GM06990 (cell line): ENCODE results near the gene FAM78B.

Source experiments
- DNase-seq: peaks from one replicate; pipeline ENCODE4 v3.0.0-alpha.2; 2011; ENCODE audit not compliant: insufficient read length; ENCODE audit errors: extremely low read depth
- H3K27me3 ChIP-seq: replicated peaks from 2 replicates; pipeline ENCODE4 v1.6.0; 2011; ENCODE audit warnings: low read length; ENCODE audit not compliant: control insufficient read depth, insufficient read depth
- H3K36me3 ChIP-seq: 2 replicates; pipeline ENCODE4 v1.5.1; 2011; ENCODE audit warnings: low read length; ENCODE audit not compliant: control insufficient read depth, insufficient read depth
- H3K4me3 ChIP-seq: replicated peaks from 2 replicates; pipeline ENCODE4 v1.5.1; 2011; ENCODE audit warnings: low read depth, mild to moderate bottlenecking, control low read depth, low read length
- TF ChIP-seq, protein P1 (sequence below): IDR thresholded peaks from 2 replicates; pipeline ENCODE4 v1.5.1; 2011; ENCODE audit warnings: low read length, control low read depth, mild to moderate bottlenecking, inconsistent platforms; ENCODE audit not compliant: insufficient read depth, poor library complexity, severe bottlenecking

The FAM78B gene

DNA sequence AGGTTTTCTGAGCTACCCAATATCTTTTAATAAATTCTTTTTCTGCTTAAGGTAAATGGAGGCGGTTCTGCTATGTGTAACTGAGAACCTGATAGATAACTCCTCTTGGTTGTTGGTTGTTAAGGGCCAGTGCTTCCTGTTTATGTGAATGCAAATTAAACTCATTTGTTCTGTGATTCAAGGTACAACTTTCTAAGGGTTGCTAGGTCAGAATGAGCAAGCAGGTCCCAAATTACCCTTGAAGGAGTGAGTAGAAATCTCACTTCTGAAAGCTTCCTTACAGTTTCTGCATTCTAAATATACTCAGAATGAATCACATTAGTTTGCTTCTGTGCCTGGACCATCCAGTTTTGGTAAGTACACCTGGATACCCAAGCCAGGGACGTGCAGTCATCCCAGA is 15.5 kb upstream of the FAM78B start:
- TF ChIP-seq, protein P1, sequence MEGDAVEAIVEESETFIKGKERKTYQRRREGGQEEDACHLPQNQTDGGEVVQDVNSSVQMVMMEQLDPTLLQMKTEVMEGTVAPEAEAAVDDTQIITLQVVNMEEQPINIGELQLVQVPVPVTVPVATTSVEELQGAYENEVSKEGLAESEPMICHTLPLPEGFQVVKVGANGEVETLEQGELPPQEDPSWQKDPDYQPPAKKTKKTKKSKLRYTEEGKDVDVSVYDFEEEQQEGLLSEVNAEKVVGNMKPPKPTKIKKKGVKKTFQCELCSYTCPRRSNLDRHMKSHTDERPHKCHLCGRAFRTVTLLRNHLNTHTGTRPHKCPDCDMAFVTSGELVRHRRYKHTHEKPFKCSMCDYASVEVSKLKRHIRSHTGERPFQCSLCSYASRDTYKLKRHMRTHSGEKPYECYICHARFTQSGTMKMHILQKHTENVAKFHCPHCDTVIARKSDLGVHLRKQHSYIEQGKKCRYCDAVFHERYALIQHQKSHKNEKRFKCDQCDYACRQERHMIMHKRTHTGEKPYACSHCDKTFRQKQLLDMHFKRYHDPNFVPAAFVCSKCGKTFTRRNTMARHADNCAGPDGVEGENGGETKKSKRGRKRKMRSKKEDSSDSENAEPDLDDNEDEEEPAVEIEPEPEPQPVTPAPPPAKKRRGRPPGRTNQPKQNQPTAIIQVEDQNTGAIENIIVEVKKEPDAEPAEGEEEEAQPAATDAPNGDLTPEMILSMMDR: no peak

DNA sequence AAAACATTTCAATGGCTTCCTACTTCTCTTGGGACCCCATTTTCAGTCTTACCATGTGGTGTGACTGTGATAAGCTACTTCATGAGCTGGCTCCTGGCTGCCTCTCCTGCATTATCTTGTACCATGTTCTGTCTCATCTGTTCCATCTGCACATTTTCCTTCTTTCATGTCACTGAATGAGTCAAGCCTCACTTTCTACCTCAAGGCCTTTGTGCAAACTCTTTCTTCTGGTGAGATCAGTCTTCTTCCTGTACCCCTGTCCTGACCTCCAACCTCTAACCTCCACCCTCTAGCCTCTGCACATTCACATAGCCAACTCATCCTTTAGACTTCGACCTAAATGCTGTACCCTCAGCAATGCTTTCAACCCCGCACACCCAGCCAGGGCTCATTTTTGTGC is 9.6 kb upstream of the FAM78B start:
- DNase-seq: no peak
- Histone ChIP-seq H3K4me3 (no peak overlapping the region), H3K27me3 (no peaks in the 10 kb centered on the region), H3K36me3 (no peaks in the 10 kb centered on the region)
- TF ChIP-seq, protein P1: no peak

More for the DNA sequence above, 15.5 kb upstream of the FAM78B start:
- DNase-seq: no peak
- no peaks in the 10 kb centered on the region for H3K27me3 ChIP-seq
- no peak overlapping the region for H3K4me3 ChIP-seq
- H3K36me3 ChIP-seq: no peaks in the 10 kb centered on the region

DNA sequence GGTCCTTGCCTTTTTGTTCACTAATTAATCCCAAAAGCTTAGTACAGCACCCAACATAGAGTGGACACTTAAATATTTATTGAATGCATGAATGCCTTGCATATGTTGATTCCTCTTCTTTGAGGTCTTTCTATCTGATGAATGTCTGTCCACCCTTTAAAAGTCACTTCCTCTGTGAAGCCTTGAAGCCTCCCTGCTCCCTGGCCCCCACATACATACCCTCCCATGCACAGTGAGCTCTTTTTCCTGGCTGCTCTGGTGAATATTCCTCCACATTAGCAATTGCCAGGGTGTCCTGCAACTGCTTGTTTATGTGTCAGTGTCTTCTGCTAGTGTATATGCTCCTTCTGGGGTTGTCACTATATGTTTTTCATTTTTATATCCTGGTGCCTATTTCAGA is 8.2 kb upstream of the FAM78B start:
- no peaks in the 10 kb centered on the region for H3K36me3 ChIP-seq
- H3K4me3 ChIP-seq: no peak overlapping the region
- TF ChIP-seq, protein P1: no peak
- no peaks in the 10 kb centered on the region for H3K27me3 ChIP-seq
- no peak for DNase-seq

DNA sequence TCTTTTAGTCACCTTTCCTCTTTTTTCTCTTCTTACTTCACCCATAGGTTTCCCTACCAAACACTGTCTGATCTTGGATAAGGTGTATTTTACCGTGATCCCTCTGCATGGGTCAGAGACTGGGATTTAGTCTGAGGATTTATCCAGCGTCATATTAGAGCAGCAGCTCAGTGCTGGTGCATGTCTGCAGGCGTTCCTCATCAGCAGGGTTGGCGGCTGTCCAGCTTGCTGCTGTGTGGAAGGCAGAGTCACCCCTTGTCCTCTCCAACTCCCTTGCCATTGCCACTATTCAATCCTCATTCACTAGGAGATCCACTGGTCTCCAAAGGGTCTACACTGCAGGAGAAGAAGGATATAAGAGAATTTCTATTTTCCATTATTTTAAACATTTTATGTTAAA is 7.3 kb upstream of the FAM78B start:
- no peak for DNase-seq
- Histone ChIP-seq H3K4me3 (no peak overlapping the region), H3K27me3 (no peaks in the 10 kb centered on the region), H3K36me3 (no peaks in the 10 kb centered on the region)
- TF ChIP-seq, protein P1: no peak

DNA sequence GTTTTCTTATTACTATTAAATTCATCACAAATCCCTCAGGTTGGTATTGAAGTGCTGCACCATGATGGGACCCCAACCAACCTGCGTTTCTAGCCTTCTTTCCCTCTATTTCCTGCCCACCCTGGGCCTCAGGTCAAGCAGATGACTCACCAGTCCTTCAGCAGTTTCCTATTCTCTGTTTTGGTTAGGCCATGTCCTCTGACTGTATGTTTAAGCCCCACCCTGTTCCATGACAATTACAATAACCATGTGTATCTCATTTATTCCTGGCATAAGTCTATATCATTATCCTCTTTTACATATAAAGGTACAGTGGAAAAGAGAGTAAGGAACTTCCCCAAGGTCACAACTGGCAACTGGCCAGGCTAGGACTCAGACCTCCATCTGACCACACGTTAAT is 5.3 kb upstream of the FAM78B start:
- H3K36me3 ChIP-seq: no peaks in the 10 kb centered on the region
- H3K27me3 ChIP-seq: no peaks in the 10 kb centered on the region
- H3K4me3 ChIP-seq: no peak overlapping the region
- DNase-seq: no peak
- TF ChIP-seq, protein P1: no peak

DNA sequence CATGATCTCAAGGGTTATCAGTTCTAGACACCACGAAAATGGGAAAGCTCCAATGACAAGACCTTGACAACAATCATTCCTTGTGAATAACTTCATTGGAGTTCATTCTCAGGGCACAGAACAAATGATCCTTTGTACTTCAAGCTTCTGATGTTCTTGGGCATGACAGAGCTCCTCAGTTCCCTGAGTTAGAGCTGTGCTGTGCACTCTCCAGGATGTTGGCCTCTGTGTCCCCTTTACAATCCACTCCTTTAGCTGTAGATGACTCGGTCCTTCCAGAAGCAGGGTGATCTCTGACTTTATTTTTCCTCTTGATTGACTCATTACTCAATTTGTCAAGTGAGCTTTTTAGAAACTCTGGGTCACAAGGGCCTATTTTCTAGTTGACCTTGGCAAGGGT is 3.9 kb upstream of the FAM78B start:
- TF ChIP-seq, protein P1: no peak
- H3K4me3 ChIP-seq: no peak overlapping the region
- H3K27me3 ChIP-seq: no peaks in the 10 kb centered on the region
- no peak for DNase-seq
- no peaks in the 10 kb centered on the region for H3K36me3 ChIP-seq
